MM.1S (cell line): ENCODE data around the gene CHEK1.
"Not testable (repeated sequence)": the region's sequence is repeated elsewhere in the genome, so short reads cannot be mapped to it uniquely, and the experiment has no call there.

Experiments
- DNase-seq: peaks from one replicate; pipeline ENCODE4 v3.0.0-alpha.2; 2015
- H2AFZ ChIP-seq: fragments of 300-600 bp; sonication (generic); 2 replicates; pipeline ENCODE4 v1.6.0; 2016; ENCODE audit warnings: antibody characterized with exemption, low read length
- H3F3A ChIP-seq: fragments of 300-600 bp; sonication (generic); 2 replicates; pipeline ENCODE4 v1.6.1; 2016; ENCODE audit warnings: mild to moderate bottlenecking, antibody characterized with exemption, low read length, moderate library complexity, mixed read lengths; ENCODE audit not compliant: insufficient read depth
- H3K27ac ChIP-seq: fragments of 300-600 bp; sonication (generic); 2 replicates; pipeline ENCODE4 v1.5.1; 2016; ENCODE audit warnings: mild to moderate bottlenecking, low read length
- H3K27me3 ChIP-seq: fragments of 300-600 bp; sonication (generic); replicated peaks from 2 replicates; pipeline ENCODE4 v1.6.0; 2016; ENCODE audit warnings: low read length; ENCODE audit not compliant: insufficient read depth
- H3K36me3 ChIP-seq: fragments of 300-600 bp; sonication (generic); replicated peaks from 2 replicates; pipeline ENCODE4 v1.6.1; 2016; ENCODE audit warnings: mild to moderate bottlenecking, low read length, mixed read lengths; ENCODE audit not compliant: insufficient read depth
- H3K4me1 ChIP-seq: fragments of 300-600 bp; sonication (generic); 2 replicates; pipeline ENCODE4 v1.6.1; 2016; ENCODE audit warnings: low read length, mixed read lengths
- H3K4me2 ChIP-seq: fragments of 300-600 bp; sonication (generic); 2 replicates; pipeline ENCODE4 v1.6.0; 2016; ENCODE audit warnings: low read depth, low read length
- H3K4me3 ChIP-seq: fragments of 300-600 bp; sonication (generic); 2 replicates; pipeline ENCODE4 v1.5.1; 2016; ENCODE audit warnings: low read length, mixed read lengths
- H3K79me2 ChIP-seq: fragments of 300-600 bp; sonication (generic); 2 replicates; pipeline ENCODE4 v1.6.1; 2016; ENCODE audit warnings: mixed run types, low read length, mixed read lengths
- H3K9ac ChIP-seq: fragments of 300-600 bp; sonication (generic); 2 replicates; pipeline ENCODE4 v1.6.1; 2016; ENCODE audit warnings: low read length, mixed read lengths
- H3K9me2 ChIP-seq: fragments of 300-600 bp; sonication (generic); replicated peaks from 2 replicates; pipeline ENCODE4 v1.6.1; 2016; ENCODE audit warnings: mild to moderate bottlenecking, low read length, mixed read lengths; ENCODE audit not compliant: insufficient read depth
- H3K9me3 ChIP-seq: fragments of 300-600 bp; sonication (generic); replicated peaks from 2 replicates; pipeline ENCODE4 v1.6.1; 2016; ENCODE audit warnings: mild to moderate bottlenecking, low read length, mixed read lengths; ENCODE audit not compliant: insufficient read depth
- H4K20me1 ChIP-seq: fragments of 300-600 bp; sonication (generic); 2 replicates; pipeline ENCODE4 v1.6.1; 2016; ENCODE audit warnings: mild to moderate bottlenecking, low read length, moderate library complexity, mixed read lengths; ENCODE audit not compliant: insufficient read depth
- EZH2 ChIP-seq: fragments of 300-600 bp; sonication (generic); optimal IDR thresholded peaks from 2 replicates; pipeline ENCODE3; 2017; ENCODE audit warnings: low read depth, mild to moderate bottlenecking, antibody characterized with exemption, low read length, mixed read lengths
- EZH2phosphoT487 ChIP-seq: fragments of 300-600 bp; sonication (generic); IDR thresholded peaks from 2 replicates; pipeline ENCODE4 v1.6.1; 2018; ENCODE audit warnings: antibody characterized with exemption, low read length
- TF ChIP-seq, protein P1 (sequence below): fragments of 300-600 bp; sonication (generic); IDR thresholded peaks from 2 replicates; pipeline ENCODE4 v1.5.1; 2016; ENCODE audit warnings: antibody characterized with exemption, low read length, mixed read lengths

Gene CHEK1

DNA sequence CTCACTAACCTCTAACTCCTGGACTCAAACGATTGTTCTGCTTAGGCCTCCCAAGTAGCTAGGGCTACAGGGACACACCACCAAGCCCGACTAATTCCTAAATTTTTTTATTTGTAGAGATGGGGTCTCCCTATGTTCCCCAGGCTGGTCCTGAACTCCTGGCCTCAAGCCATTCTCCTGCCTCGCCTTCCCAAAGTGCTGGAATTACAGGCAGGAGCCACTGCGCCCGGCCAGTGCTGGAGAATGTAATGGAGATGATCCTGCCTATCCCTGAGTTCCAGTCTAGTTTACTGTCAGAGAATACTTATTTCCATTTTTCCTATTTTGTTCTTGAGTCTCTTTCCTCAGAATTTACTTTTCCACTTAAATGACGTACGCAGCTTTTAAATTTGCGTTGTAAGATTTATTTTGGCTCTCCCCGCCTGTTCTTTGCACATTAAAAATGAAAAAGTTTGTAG lies at the start of gene CHEK1:
Gene CHEK1 (plus strand): TSS at position 408 of the 458 bp plus-strand sequence. CDS start 1,606 bp downstream, outside the sequence.
- DNase-seq: no peak
- Histone ChIP-seq H3K9ac (peak within 1 kb of the TSS; percentile 80), H3K4me3 (peak within 1 kb of the TSS; percentile 79), H3K36me3 (peaks cover 23% of the 10 kb centered on the region), H4K20me1 (no peaks in the 10 kb centered on the region), H3K27ac (peak within 1 kb of the TSS; percentile 92), H3K79me2 (peaks cover 37% of the 10 kb centered on the region), H3K9me3 (no peaks in the 10 kb centered on the region), H3F3A (peaks cover 38% of the 10 kb centered on the region), H2AFZ (peak within 1 kb of the TSS; percentile 71), H3K4me2 (peak within 1 kb of the TSS; percentile 82), H3K27me3 (no peaks in the 10 kb centered on the region), H3K4me1 (peaks cover 19% of the 10 kb centered on the region), H3K9me2 (no peaks in the 10 kb centered on the region)
- TF ChIP-seq EZH2 (no peak), EZH2phosphoT487 (no peak)
- TF ChIP-seq, protein P1, sequence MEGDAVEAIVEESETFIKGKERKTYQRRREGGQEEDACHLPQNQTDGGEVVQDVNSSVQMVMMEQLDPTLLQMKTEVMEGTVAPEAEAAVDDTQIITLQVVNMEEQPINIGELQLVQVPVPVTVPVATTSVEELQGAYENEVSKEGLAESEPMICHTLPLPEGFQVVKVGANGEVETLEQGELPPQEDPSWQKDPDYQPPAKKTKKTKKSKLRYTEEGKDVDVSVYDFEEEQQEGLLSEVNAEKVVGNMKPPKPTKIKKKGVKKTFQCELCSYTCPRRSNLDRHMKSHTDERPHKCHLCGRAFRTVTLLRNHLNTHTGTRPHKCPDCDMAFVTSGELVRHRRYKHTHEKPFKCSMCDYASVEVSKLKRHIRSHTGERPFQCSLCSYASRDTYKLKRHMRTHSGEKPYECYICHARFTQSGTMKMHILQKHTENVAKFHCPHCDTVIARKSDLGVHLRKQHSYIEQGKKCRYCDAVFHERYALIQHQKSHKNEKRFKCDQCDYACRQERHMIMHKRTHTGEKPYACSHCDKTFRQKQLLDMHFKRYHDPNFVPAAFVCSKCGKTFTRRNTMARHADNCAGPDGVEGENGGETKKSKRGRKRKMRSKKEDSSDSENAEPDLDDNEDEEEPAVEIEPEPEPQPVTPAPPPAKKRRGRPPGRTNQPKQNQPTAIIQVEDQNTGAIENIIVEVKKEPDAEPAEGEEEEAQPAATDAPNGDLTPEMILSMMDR: no peak

DNA sequence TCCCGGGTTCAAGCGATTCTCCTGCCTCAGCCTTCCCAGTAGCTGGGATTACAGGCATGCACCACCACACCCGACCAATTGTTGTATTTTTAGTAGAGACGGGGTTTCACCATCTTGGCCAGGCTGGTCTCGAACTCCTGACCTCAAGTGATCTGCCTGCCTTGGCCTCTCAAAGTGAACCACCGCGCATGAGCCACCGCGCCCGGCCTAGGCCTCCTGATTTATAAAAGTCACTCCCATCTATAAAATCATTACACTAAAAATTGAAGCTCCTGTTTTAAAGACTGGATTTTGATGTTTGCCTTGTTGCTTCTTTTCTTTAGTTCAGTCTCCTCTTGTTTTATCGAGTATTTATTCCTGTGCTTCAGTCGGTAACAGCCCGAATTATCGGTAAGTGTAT lies 47.8 kb upstream of the CHEK1 start:
- H3K4me3 ChIP-seq, H4K20me1 ChIP-seq, H3K9ac ChIP-seq, H2AFZ ChIP-seq, H3K27ac ChIP-seq, H3K4me2 ChIP-seq, DNase-seq, H3K9me2 ChIP-seq, H3F3A ChIP-seq, H3K27me3 ChIP-seq, H3K9me3 ChIP-seq: not testable (repeated sequence)
- peaks cover 24% of the 10 kb centered on the region for H3K36me3 ChIP-seq
- H3K4me1 ChIP-seq: peaks cover 12% of the 10 kb centered on the region
- peaks cover 11% of the 10 kb centered on the region; the same call in 1 of the 2 replicates for H3K79me2 ChIP-seq

GRCh38 chr11:125578783-125579182 lies 46.2 kb upstream of the CHEK1 start:
- Histone ChIP-seq H2AFZ (no peak overlapping the region), H3K9me3 (no peaks in the 10 kb centered on the region), H3K27ac (peak overlapping the region; percentile 38; the same call in 1 of the 2 replicates), H4K20me1 (no peaks in the 10 kb centered on the region), H3K79me2 (no peaks in the 10 kb centered on the region), H3K4me2 (peak overlapping the region; percentile 9; the same call in 1 of the 2 replicates), H3F3A (0 out of 2 replicates have a peak, but pooled peaks cover 7% of the 10 kb centered on the region), H3K9ac (no peak overlapping the region), H3K27me3 (no peaks in the 10 kb centered on the region), H3K36me3 (peaks cover 22% of the 10 kb centered on the region), H3K4me1 (peaks cover 12% of the 10 kb centered on the region), H3K4me3 (no peak overlapping the region), H3K9me2 (no peaks in the 10 kb centered on the region)
- TF ChIP-seq EZH2phosphoT487 (no peak), EZH2 (no peak)
- TF ChIP-seq, protein P1: no peak
- peak; percentile 68 for DNase-seq

- H3K4me3 ChIP-seq: no peak overlapping the region
- H2AFZ ChIP-seq: no peak overlapping the region
- H3K4me2 ChIP-seq: no peak overlapping the region
- H4K20me1 ChIP-seq: no peaks in the 10 kb centered on the region
- H3K79me2 ChIP-seq: no peaks in the 10 kb centered on the region
- H3K4me1 ChIP-seq: peaks cover 12% of the 10 kb centered on the region
- no peak overlapping the region for H3K27ac ChIP-seq
- H3K9me2 ChIP-seq: no peaks in the 10 kb centered on the region
- H3K36me3 ChIP-seq: peaks cover 22% of the 10 kb centered on the region
- H3K9ac ChIP-seq: no peak overlapping the region
- H3K9me3 ChIP-seq: no peaks in the 10 kb centered on the region
- H3F3A ChIP-seq: 0 out of 2 replicates have a peak, but pooled peaks cover 4% of the 10 kb centered on the region
- DNase-seq: no peak
- TF ChIP-seq EZH2: no peak
- TF ChIP-seq, protein P1: no peak
- no peak for TF ChIP-seq EZH2phosphoT487
- no peaks in the 10 kb centered on the region for H3K27me3 ChIP-seq
These were observed 45.2 kb upstream of the CHEK1 start for GRCh38 chr11:125579811-125580210.
